ENCODE measurements around the gene ZDHHC9.

- TF ChIP-seq CTCF (IDR thresholded peaks at IDR 0.05; ENCODE audit: low read length), result peak; percentile 32
- no peak for TF ChIP-seq EZH2phosphoT487 (IDR thresholded peaks at IDR 0.05; ENCODE audit: low read length)
- no peak for TF ChIP-seq EZH2 (optimal IDR thresholded peaks at IDR 0.05; ENCODE audit: low read depth, low read length)
These were observed 89.3 kb downstream of the ZDHHC9 start for GRCh38 chrX:129754056-129755024.

All from MM.1S (cell line).